ENCODE measurements around the gene OR4C46. TPM values are rescaled to one million over a fixed set of nuclear protein-coding genes. Genes with fewer than 3 reads are reported as not detected.

OR4C46 gene
- not detected in 2 replicates for total RNA-seq

GRCh38 chr11:54603898-54604297, at the start of gene OR4C46:
Gene OR4C46 (minus strand): TSS chr11:54603998. CDS start chr11:54603998, 0 bp downstream.

Other genes with a start within 250 kb of the OR4C46 start
- gene OR4A5, start 102.8 kb upstream of the OR4C46 start, total RNA-seq, result not detected in 2 replicates

All from regular cardiac myocyte (primary cell).